Astrocyte (in vitro differentiated cells and primary cell): ENCODE data around the gene PRSS21.

Source experiments
- EZH2 ChIP-seq: IDR thresholded peaks from 2 replicates; pipeline ENCODE4 v1.6.1; 2012; ENCODE audit warnings: mild to moderate bottlenecking, low read length, inconsistent platforms; ENCODE audit not compliant: insufficient read depth
- TF ChIP-seq, protein P1 (sequence below): IDR thresholded peaks from 2 replicates; pipeline ENCODE4 v1.5.1; 2011; ENCODE audit warnings: low read depth, mild to moderate bottlenecking, inconsistent platforms, low read length, moderate library complexity; ENCODE audit not compliant: insufficient read depth

DNA sequence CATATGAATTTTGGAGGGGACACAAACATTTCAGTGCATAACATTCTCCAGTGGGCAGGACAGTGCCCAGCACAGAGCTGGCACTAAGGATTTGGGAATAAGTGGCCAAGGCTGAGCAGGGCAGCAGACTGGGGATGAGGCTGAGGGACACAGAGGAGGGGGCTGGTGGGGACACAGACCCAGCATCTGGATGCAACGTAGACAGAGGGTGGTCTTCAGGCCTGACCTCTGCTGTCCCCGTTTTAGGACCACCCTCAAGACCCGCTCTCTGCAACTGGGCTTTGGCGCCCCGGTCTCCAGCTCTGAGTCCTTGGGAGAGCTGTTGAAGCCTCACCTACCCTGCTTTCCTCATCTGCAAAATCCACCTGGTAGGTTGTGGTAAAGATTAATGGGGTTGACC lies 26.4 kb upstream of the PRSS21 start:
- TF ChIP-seq, protein P1, sequence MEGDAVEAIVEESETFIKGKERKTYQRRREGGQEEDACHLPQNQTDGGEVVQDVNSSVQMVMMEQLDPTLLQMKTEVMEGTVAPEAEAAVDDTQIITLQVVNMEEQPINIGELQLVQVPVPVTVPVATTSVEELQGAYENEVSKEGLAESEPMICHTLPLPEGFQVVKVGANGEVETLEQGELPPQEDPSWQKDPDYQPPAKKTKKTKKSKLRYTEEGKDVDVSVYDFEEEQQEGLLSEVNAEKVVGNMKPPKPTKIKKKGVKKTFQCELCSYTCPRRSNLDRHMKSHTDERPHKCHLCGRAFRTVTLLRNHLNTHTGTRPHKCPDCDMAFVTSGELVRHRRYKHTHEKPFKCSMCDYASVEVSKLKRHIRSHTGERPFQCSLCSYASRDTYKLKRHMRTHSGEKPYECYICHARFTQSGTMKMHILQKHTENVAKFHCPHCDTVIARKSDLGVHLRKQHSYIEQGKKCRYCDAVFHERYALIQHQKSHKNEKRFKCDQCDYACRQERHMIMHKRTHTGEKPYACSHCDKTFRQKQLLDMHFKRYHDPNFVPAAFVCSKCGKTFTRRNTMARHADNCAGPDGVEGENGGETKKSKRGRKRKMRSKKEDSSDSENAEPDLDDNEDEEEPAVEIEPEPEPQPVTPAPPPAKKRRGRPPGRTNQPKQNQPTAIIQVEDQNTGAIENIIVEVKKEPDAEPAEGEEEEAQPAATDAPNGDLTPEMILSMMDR, result no peak
- TF ChIP-seq EZH2, result no peak
